Fibroblast of the aortic adventitia (primary cell): ENCODE data around the gene HIGD1C. TPM values are rescaled to one million over a fixed set of nuclear protein-coding genes. Genes with fewer than 3 reads are reported as not detected.
"Not testable (repeated sequence)": the region's sequence is repeated elsewhere in the genome, so short reads cannot be mapped to it uniquely, and the experiment has no call there.

Experiments
- DNase-seq: peaks from one replicate; pipeline ENCODE4 v3.0.0-alpha.2; 2010; ENCODE audit warnings: low read depth
- H3K4me3 ChIP-seq: 2 replicates; pipeline ENCODE4 v1.5.1; 2011; ENCODE audit warnings: low read depth, mild to moderate bottlenecking, control low read depth, low read length, moderate library complexity
- CTCF ChIP-seq: IDR thresholded peaks from 2 replicates; pipeline ENCODE4 v1.5.1; 2011; ENCODE audit warnings: mild to moderate bottlenecking, low read length, control low read depth, inconsistent platforms; ENCODE audit not compliant: insufficient read depth
- total RNA-seq: library from RNA; depleted of rRNA; stranded (reverse); fragments of >200 nt; gene quantifications from 2 replicates; pipeline ENCODE4 v1.2.3, GENCODE V29; 2012; ENCODE audit warnings: low replicate concordance

The HIGD1C gene
- total RNA-seq, result not detected in 2 replicates

- TF ChIP-seq CTCF, result no peak
- no peak for DNase-seq
- H3K4me3 ChIP-seq, result no peak within 1 kb of the TSS
These were observed at the start of gene HIGD1C for GRCh38 chr12:50952510-50952909. HIGD1C (plus strand) TSS chr12:50952544; CDS start chr12:50953999, 1,455 bp downstream.

- not testable (repeated sequence) for H3K4me3 ChIP-seq, DNase-seq
These were observed 43.9 kb upstream of the HIGD1C start for GRCh38 chr12:50908479-50908878.

- not testable (repeated sequence) for H3K4me3 ChIP-seq, DNase-seq
These were observed 40.0 kb upstream of the HIGD1C start for GRCh38 chr12:50912361-50912760.

GRCh38 chr12:50913224-50913623 is 39.1 kb upstream of the HIGD1C start:
- DNase-seq, result no peak
- H3K4me3 ChIP-seq, result no peak overlapping the region
- TF ChIP-seq CTCF, result no peak

- no peak for TF ChIP-seq CTCF
- no peak for DNase-seq
- no peak overlapping the region for H3K4me3 ChIP-seq
These were observed 37.4 kb upstream of the HIGD1C start for GRCh38 chr12:50914872-50915484.

- H3K4me3 ChIP-seq, result no peak overlapping the region
- TF ChIP-seq CTCF, result no peak
- no peak for DNase-seq
These were observed 36.1 kb upstream of the HIGD1C start for GRCh38 chr12:50916292-50916691.

GRCh38 chr12:50918584-50919316 is 33.6 kb upstream of the HIGD1C start:
- DNase-seq, result peak; percentile 27
- H3K4me3 ChIP-seq, result no peak overlapping the region
- TF ChIP-seq CTCF, result no peak

GRCh38 chr12:50922820-50923219 is 29.5 kb upstream of the HIGD1C start:
- no peak overlapping the region for H3K4me3 ChIP-seq
- DNase-seq, result peak; percentile 77
- TF ChIP-seq CTCF, result no peak
